HL-60 (cell line): ENCODE results near the gene SEMA3B.

Experiments used
- DNase-seq, 2 experiments: peaks; one replicate each; pipeline ENCODE4 v3.0.0-alpha.2; 2010 to 2020; ENCODE audit warnings: low read depth in 1 of 2, low spot score in 1 of 2
- H3K27ac ChIP-seq: fragments of 250-450 bp; sonication (Bioruptor Pico); replicated peaks from 2 replicates; pipeline ENCODE4 v1.5.1; 2020; ENCODE audit warnings: mild to moderate bottlenecking, moderate library complexity
- H3K27me3 ChIP-seq: fragments of 250-450 bp; sonication (Bioruptor Pico); 2 replicates; pipeline ENCODE4 v1.5.1; 2021; ENCODE audit warnings: mild to moderate bottlenecking, moderate library complexity; ENCODE audit not compliant: insufficient read depth, poor library complexity, severe bottlenecking
- H3K4me3 ChIP-seq: replicated peaks from 2 replicates; pipeline ENCODE4 v1.5.1; 2011; ENCODE audit warnings: mild to moderate bottlenecking, control low read depth, low read length; ENCODE audit not compliant: insufficient read depth
- CTCF ChIP-seq: IDR thresholded peaks from one replicate; pipeline ENCODE4 v1.5.1; 2011; ENCODE audit warnings: low read length, control low read depth, inconsistent platforms; ENCODE audit not compliant: insufficient read depth
- GABPA ChIP-seq: IDR thresholded peaks from 2 replicates; pipeline ENCODE4 v1.6.1; 2012; ENCODE audit warnings: low read depth
- POLR2AphosphoS5 ChIP-seq: IDR thresholded peaks from 2 replicates; pipeline ENCODE4 v1.6.1; 2012; ENCODE audit warnings: low read depth
- REST ChIP-seq: IDR thresholded peaks from 2 replicates; pipeline ENCODE4 v1.6.1; 2012; ENCODE audit warnings: low read depth; ENCODE audit not compliant: insufficient replicate concordance
- SPI1 ChIP-seq: IDR thresholded peaks from 2 replicates; pipeline ENCODE4 v1.6.1; 2012; ENCODE audit warnings: low read depth, mild to moderate bottlenecking, borderline replicate concordance

Gene SEMA3B

GRCh38 chr3:50275996-50276761 lies 7.2 kb downstream of the SEMA3B start:
- peak in 1 of 2 experiments; percentile 33 for DNase-seq
- no peak for TF ChIP-seq GABPA
- no peak for TF ChIP-seq CTCF
- TF ChIP-seq REST, result no peak
- TF ChIP-seq POLR2AphosphoS5, result no peak
- no peak for TF ChIP-seq SPI1
- H3K4me3 ChIP-seq, result no peak overlapping the region
- H3K27me3 ChIP-seq, result peaks cover 34% of the 10 kb centered on the region
- no peak overlapping the region for H3K27ac ChIP-seq

- Histone ChIP-seq H3K4me3 (no peak overlapping the region), H3K27ac (no peak overlapping the region), H3K27me3 (peaks cover 34% of the 10 kb centered on the region)
- DNase-seq, result no peak
- no peak for TF ChIP-seq POLR2AphosphoS5
- no peak for TF ChIP-seq SPI1
- no peak for TF ChIP-seq REST
- TF ChIP-seq GABPA, result no peak
- no peak for TF ChIP-seq CTCF
These were observed 7.8 kb downstream of the SEMA3B start for GRCh38 chr3:50276762-50277101.

- no peak overlapping the region for H3K27ac ChIP-seq
- H3K27me3 ChIP-seq, result peaks cover 34% of the 10 kb centered on the region
- no peak for DNase-seq
- H3K4me3 ChIP-seq, result no peak overlapping the region
- TF ChIP-seq POLR2AphosphoS5 (no peak), GABPA (no peak), REST (no peak), SPI1 (no peak), CTCF (no peak)
These were observed 9.4 kb downstream of the SEMA3B start for GRCh38 chr3:50278123-50278879.
